Activated CD4-positive, alpha-beta T cell treated with anti-CD3 and anti-CD28 coated beads for 4 hours (primary cell): ENCODE data around the gene ATP5F1B.
A peak's percentile ranks its signal among the peaks of the same experiment; 100 is the strongest.

Source experiments
- DNase-seq, 2 donors: peaks; one replicate each; pipeline ENCODE4 v3.0.0-alpha.2; 2020

ATP5F1B gene

DNA sequence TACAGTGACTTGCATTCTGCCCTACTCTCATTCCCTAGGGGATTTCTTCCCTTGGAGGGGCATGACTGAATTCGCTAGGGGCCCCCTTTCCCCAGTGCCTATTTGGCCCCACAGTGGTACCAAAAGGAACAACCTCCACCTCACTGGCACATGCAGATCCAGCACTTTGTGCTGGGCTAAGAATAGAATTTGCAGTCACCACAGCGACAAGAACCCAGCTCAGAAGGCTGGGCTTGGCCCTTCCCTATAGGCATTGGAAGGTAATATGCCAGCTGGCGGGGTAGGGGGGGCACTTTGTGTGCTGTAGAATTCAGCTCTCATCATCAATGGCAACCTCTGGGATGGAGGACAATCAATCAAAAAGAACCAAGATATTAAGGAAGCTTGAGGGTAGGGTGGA lies 29.5 kb downstream of the ATP5F1B start:
- DNase-seq: no peak

DNA sequence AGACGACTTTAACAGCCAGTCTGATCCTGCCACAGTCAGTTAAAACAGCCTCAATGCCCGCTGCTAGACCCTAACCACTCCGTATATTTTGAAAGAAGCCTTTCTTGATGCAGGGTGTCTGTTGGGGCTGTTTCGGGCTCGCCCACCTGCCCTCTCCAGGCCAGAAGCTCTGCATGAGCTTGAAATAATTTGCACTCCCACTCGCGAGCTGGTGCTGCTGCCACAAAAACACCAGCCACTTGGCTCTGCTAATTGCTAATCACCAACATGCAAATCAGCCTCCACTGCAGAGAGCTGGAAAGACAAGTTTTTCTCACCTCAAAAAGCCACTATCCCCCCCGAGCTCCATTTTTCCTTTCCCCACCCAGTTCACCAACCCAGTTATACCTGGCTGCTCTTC lies 31.2 kb downstream of the ATP5F1B start:
- no peak for DNase-seq

GRCh38 chr12:56604355-56604754 lies 41.4 kb downstream of the ATP5F1B start:
- no peak for DNase-seq

GRCh38 chr12:56602239-56602638 lies 43.5 kb downstream of the ATP5F1B start:
- no peak for DNase-seq

DNA sequence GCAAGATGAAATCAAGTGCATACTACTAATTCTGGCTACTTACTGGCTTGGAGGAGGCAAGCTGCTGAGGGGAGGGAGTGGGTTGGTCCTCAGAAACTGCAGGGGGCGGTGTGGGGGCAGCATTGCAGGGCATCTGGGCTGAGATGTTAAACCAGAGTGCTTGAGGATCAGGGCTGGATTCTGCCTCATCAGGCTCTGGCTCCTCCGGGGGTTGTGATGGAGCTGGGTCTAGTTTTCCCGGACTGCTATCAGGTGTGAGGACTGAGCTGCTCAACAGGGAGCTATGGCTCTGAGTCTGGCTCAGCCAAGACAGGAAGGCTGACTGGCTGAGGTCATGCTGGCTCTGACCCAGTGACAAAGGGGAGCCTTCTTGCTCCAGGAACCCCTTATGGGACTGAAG lies 44.3 kb downstream of the ATP5F1B start:
- peak; percentile 19 to 31 for DNase-seq

GRCh38 chr12:56600753-56601152 lies 45.0 kb downstream of the ATP5F1B start:
- no peak for DNase-seq

DNA sequence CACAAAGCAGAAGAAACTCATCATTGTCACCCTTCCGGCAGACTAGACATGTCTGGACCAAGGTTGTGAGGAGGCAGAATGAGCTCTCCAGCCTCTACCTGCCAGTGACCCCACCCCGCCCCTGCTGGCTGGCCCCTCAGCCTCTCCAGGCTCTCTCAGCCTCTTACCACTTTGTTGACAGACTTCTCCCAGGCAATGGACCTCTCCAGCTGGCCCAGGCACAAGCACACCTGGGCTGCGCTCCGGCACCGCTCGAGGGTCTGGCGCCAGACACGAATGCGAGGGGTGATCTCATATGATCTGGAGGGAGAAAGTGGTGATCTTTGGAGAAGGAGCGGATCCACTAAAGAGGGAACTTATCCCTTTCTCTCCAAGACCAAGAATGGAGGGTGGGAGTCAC lies 46.0 kb downstream of the ATP5F1B start:
- no peak for DNase-seq

GRCh38 chr12:56599041-56599440 lies 46.7 kb downstream of the ATP5F1B start:
- DNase-seq: no peak

GRCh38 chr12:56596815-56597214 lies 49.0 kb downstream of the ATP5F1B start:
- DNase-seq: no peak

GRCh38 chr12:56593909-56594621 lies 51.7 kb downstream of the ATP5F1B start:
- DNase-seq: peak; percentile 51 to 64

GRCh38 chr12:56591961-56592360 lies 53.8 kb downstream of the ATP5F1B start:
- no peak for DNase-seq

DNA sequence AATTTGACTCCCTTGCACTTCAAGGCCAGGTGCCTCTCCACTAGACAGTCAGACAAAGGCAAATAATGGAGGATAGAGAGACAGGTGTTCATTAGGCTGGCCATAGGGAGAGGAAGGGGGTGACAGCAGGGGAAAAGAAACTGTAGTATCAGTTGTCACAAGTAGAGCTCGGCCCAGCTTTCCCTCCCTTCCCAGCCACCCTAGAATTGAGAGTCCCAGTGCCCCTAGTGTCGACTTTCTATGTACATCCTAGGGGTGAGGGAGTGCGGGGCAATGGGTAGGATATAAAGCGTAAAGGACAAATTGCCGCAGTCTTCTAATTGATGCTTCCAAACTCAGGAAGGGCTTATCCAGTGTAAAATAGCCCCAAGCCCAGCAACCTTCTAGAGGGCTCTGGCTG lies 54.7 kb downstream of the ATP5F1B start:
- no peak for DNase-seq

DNA sequence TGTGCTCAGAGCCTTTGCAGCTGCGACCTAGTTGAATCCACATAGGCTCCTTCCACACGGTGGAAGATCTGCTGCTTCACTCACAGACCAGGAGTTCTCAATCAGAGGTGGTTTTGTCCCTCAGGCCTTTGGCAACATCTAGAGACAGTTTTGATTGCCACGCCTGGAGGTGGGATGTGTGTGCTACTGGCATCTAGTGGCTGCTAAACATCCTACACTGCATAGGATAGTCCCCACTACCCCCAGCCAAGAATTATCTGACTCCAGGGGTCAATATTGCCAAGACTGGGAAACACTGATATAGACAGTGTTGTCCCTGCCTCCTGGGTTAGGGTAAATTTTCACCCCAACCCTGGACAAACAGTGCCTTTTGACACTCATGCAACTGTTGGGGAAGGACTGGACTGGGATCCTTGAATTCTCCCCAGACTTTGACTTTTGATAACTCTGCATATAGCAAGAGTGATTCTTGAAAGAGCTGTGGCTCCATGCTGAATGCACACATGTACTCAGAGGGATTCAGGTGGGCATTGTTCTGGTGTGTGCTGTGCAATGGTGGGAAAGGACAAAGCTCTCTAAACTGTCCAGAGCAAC lies 55.5 kb downstream of the ATP5F1B start:
- no peak for DNase-seq

DNA sequence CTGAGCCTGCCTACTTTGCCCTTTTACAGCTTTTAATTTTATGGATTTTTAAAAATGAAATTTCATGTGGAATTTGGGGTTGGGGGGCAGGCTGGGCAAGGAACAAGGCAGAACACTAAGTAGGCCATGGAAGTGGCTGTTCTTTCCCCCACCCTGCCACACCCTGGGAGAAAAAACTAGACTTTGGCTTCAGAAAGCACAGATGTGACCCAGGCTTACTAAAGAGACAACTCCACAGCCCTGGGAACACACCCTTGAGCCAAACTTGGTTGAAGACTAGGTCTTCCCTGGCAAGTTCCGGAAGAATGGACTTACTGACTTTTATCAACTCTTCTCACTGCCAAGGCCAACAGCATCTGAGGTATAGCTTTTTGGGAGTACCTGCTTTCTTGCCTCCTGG lies 56.0 kb downstream of the ATP5F1B start:
- DNase-seq: no peak
